ENCODE data around the gene C14orf119.
A peak's percentile ranks its signal among the peaks of the same experiment; 100 is the strongest.

C14orf119 gene, protein sequence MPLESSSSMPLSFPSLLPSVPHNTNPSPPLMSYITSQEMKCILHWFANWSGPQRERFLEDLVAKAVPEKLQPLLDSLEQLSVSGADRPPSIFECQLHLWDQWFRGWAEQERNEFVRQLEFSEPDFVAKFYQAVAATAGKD

DNA sequence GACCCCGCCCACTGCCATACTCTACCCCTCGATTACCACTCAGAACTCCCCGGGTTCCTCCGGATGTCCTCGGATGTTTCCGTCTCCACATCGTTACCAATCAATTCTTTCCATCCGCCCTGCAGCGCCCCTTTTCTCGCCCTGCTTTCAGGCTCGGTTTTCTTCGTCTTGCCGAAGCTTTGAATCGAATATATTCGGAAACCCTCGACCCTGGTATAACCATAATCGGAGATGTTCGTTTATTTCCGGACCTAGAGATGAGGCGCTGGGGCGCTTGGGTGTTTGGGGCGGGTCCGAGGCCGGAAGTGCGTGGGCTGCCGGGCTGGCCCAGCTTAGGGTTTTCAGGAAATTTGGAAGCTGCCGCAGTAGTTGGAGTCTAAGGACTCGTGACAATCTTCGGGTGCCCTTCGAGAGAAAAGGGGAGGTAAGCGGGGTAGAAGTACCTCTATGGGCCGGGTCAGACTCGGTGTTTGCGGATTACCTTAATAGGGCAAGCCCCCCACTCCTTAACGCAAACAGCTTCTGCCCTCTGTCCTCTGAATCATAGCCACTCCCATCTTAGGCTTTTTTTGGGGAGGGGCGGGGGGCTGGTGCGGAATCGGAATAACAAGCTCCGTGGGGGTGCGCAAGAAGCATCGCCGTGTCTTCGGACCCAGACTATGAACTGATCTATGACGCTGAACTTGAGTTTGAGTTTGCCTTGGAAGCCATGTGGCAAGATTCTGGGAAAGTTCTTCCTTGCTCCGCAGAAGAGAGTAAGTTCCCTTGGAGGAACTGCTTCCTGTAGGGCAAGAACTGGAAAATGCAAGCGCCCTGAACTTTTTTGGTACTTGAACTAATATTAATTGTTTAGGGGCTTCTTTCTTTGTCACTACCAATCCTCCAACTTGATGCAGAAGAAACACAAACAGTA is at the start of gene C14orf119:
Gene C14orf119, plus strand, starts transcription at position 310 of the 913 bp plus-strand sequence. CDS start 2,154 bp downstream, outside the sequence.
- DNase-seq (ENCODE audit: low read depth in 3 of 3, low spot score in 1 of 3) = peak; percentile 97 to 99 (median 98)

DNA sequence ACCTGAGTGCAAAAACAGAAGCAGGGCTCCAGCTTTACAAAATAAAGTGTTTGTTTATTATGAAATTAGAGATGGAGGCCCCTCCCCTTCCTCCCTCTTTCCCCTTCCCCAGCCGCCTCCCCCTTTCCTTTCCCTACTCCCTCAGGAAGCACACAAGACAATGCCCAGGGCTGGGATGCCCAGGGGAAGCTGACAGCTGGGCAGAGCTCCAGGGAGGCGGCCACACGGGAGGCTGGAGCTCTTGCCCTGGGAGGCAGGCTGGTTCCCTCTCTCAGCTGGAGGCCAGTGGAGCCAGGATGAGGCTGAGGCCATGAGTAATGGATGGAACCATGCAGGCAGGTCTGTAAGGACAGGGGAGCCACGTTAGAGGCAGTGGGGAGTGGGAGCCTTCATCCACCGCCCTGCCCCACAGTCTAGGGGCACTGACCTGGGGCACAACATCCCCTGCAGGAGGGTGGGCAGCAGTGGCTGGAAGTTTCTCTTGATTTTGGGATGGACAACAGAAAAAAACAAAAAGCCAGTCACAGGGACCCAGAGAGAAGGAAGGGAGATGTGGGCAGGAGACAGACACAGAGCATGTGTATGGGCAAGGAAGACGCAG is 48.2 kb upstream of the C14orf119 start:
- no peak for DNase-seq (ENCODE audit: low read depth in 3 of 3, low spot score in 1 of 3)

- no peak for DNase-seq (ENCODE audit: low read depth in 3 of 3, low spot score in 1 of 3)
Measured at GRCh38 chr14:23047751-23048693, 47.3 kb upstream of the C14orf119 start.

GRCh38 chr14:23049011-23049410 is 46.3 kb upstream of the C14orf119 start:
- DNase-seq (ENCODE audit: low read depth in 3 of 3, low spot score in 1 of 3) = no peak

DNA sequence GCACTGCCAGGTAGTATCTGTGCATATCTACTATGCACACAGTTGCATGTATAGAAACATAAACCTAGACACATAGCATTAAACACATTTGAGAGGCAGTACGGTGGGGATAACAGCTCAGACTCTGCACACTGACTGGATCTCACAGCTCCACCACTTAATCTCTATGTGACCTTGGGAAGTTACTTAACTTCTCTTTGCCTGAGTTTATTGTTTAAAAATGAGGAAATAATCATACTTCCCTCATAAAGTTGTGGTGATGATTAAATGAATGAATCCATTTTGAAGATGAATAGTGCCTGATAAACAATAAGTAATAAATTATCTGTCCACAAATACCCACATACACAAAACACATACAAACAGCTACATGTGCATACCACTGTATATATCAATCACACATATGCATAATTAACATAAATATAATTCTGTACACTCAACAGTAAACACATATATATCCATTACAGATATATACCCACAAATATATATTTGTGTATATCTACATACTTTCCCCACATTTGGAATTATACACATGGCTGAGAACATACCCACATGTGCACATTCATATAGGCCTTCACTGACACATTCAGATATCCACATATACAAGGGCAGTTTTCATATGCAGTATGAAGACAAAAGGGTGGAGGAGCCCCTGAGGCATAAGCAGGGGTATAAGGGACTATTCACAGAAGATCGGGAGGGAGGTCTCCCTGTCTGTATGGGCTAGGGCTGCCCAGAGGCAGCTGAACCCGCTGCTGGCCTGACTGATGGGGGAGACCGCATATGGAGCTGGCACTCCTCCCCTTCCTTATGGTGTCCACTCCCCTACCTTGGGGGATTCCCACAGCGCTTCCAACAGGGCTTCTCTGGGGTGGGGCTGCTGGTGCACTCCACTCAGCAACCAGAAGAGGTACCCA is 43.9 kb upstream of the C14orf119 start:
- no peak for DNase-seq (ENCODE audit: low read depth in 3 of 3, low spot score in 1 of 3)

GRCh38 chr14:23052182-23052623 is 43.1 kb upstream of the C14orf119 start:
- no peak for DNase-seq (ENCODE audit: low read depth in 3 of 3, low spot score in 1 of 3)

- no peak for DNase-seq (ENCODE audit: low read depth in 3 of 3, low spot score in 1 of 3)
Measured at GRCh38 chr14:23052671-23053070, 42.6 kb upstream of the C14orf119 start.

GRCh38 chr14:23053426-23053825 is 41.9 kb upstream of the C14orf119 start:
- no peak for DNase-seq (ENCODE audit: low read depth in 3 of 3, low spot score in 1 of 3)

DNA sequence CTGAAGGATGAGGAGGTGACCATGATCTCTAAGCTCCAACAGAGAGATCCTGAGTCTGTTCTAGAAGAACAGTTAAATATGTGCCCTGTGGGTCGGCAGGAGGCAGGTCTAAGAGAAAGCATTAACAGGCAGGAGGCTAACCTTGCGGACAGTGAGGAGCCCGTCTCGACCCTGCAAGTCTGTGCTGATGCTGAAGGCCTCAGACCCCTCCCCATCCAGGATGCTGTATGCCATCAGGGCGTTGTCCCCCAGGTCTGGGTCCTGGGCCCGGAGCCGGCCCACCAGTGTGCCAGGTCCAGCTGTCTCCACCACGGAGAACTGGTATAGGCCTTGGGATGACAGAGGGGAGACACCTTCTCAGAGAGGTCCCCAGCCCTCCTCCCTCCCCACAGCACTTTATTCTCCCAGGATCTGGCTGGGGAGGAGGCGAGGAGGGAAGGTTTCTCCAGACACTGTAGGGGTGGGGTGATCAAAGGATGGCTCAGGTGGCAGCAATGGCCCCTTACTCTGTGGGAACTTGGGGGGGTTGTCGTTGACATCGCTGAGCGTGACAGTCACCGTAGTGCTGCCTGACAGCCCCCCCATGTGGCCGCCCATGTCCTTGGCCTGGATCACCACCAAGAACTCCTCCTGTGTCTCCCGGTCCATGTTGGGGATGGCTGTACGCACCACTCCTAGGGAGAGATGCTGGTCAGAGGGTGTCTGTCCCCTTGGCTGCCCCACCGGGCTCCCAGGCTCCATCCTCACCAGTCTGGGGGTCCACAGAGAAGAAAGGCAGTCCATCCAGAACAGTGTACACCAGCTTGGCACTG is 41.1 kb upstream of the C14orf119 start:
- DNase-seq (ENCODE audit: low read depth in 3 of 3, low spot score in 1 of 3) = no peak

DNA sequence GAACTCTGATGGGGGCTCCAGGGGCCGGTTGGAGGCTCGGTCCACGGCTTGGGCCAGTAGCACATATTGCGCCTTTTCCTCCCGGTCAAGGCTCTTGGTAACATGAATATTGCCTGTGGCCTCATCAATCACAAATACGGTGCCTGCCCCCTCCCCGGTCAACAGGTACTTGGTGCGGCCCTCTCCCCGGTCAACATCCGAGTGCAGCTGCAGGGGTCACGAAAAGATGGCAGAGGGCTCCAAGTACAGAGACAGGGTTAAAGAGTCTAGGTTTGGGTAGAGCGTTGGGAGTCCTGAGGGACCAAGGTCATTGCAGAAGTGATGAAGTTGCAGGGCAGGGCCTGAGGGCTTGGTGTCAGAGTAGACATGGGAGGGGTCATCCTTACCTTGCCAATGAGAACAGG is 40.2 kb upstream of the C14orf119 start:
- DNase-seq (ENCODE audit: low read depth in 3 of 3, low spot score in 1 of 3) = no peak

- DNase-seq (ENCODE audit: low read depth in 3 of 3, low spot score in 1 of 3) = no peak
Measured at GRCh38 chr14:23055621-23056144, 39.6 kb upstream of the C14orf119 start.

- peak; percentile 26 to 42 (median 32) for DNase-seq (ENCODE audit: low read depth in 3 of 3, low spot score in 1 of 3)
Measured at GRCh38 chr14:23056145-23056955, 39.0 kb upstream of the C14orf119 start.

- peak; percentile 22 to 49 (median 32) for DNase-seq (ENCODE audit: low read depth in 3 of 3, low spot score in 1 of 3)
Measured at GRCh38 chr14:23056956-23057756, 38.1 kb upstream of the C14orf119 start, which contains the start of gene CDH24. TSS of gene CDH24 (minus strand) at chr14:23057520. CDS start at chr14:23055733, 1,787 bp downstream.

DNA sequence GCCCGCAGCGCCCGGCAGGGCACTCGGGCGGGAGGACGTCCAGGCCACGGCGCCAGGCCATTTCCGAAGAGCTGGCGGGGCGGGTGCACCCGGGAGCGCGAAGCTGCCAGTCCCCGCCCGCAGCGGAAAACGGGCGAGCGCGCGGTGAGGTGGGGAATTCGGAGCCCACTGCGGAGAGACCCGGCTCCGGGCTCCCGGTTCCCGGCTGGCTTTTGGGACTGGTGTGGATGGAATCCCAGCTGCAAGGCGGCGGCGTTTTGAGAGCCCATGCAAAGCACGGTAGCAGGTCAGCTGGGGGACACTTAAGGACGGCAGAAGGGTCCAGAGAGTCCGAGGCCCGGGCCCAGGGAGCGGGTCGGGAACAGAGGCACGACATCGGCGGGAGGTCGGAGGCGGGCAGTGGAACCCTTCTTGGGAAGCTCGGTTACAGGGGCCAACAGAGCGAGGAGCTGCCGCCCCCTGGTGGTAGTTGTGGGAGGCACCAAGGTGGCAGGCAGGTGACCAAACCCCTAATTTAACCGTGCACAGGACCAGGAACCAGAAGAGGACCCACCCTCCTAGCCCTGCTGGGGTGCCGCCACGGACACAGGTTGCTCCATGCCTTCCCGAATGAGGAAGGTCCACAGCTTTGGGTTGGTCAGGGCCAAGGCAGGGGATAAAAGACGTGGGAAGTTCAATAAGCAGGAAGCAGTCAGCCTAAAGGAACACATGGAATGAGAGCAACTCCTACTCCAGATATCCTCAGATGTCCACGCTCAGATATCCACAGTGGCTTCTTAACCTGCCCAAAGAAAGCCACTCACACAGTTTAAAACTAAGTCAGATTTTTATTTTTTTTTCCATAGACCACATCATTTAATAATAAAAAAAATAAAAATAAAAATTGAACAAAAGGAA is 37.3 kb upstream of the C14orf119 start:
- peak; percentile 71 to 85 (median 74) for DNase-seq (ENCODE audit: low read depth in 3 of 3, low spot score in 1 of 3)

DNA sequence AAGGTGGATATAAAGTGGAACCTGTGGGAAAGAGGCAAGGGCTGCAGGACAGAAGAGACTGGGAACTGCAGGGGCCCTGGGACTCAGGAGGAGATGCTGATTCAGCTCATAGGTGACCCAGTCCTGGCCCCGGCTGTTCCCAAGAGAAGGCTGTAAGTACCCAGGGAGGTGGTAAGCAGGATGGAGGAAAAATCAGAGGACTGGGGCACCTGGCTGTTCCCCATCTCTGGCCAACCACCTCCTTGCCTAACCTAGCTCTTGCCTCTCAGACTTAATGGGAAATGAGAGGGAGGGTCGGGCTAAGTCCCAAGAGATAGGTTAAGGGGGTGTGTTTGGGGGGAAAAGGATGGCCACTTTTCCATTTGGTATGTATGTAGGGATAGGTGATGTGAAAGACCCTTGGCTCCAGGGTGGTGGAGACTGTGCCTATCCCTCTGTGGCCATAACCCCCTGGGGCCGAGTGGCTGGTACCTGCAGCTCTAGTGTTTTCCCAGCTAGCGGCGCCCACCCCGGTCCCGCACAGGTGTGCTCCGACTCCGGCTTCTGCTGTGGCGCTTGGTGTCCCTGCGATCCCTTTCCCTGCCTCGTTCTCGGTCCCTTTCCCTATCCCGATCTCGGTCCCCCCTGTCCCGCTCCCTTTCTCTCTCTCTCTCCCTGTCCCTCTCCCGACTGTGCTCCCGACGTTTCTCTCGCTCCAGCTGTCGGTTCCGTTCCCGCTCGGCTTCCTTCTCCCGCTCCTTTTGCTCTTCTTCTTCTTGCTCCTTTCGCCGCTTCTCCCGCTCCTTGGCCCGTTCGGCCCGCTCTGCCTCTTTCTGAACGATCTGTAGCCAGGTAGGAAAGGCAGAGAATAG is 36.4 kb upstream of the C14orf119 start:
- no peak for DNase-seq (ENCODE audit: low read depth in 3 of 3, low spot score in 1 of 3)

Data from stimulated activated CD4-positive, alpha-beta T cell treated with anti-CD3 and anti-CD28 coated beads, TNF-alpha, amount 100 ng/mL, for 1 hour (primary cell).